ENCODE measurements around the gene TSC22D1.

- no peak for TF ChIP-seq CTCF (conservative IDR thresholded peaks at IDR 0.05; ENCODE audit: low read depth, low read length)
- no peak for TF ChIP-seq EZH2 (IDR thresholded peaks at IDR 0.05; ENCODE audit: borderline replicate concordance, low read depth, low read length, poor library complexity, severe bottlenecking)
Observed at GRCh38 chr13:44617648-44618047, 41.5 kb upstream of the TSC22D1 start.

All from A673 (cell line).